Ectodermal cell (in vitro differentiated cells): ENCODE measurements around the gene RPS26. TPM values are rescaled to one million over a fixed set of nuclear protein-coding genes. Genes with fewer than 3 reads are reported as not detected.
"Not testable (repeated sequence)": the region's sequence is repeated elsewhere in the genome, so short reads cannot be mapped to it uniquely, and the experiment has no call there.

ENCODE experiments used
- H3K27ac ChIP-seq: 2 replicates; pipeline ENCODE4 v1.7.0; 2013; ENCODE audit warnings: mild to moderate bottlenecking, low read depth, low read length; ENCODE audit not compliant: insufficient read depth, poor library complexity, severe bottlenecking
- H3K27me3 ChIP-seq: 2 replicates; pipeline ENCODE4 v1.7.0; 2013; ENCODE audit warnings: mild to moderate bottlenecking, low read length; ENCODE audit not compliant: insufficient read depth, control insufficient read depth, poor library complexity, severe bottlenecking
- H3K36me3 ChIP-seq: one replicate; pipeline ENCODE4 v1.7.0; 2013; ENCODE audit warnings: low read length; ENCODE audit not compliant: control insufficient read depth, insufficient read depth
- H3K4me1 ChIP-seq: one replicate; pipeline ENCODE4 v1.7.0; 2013; ENCODE audit warnings: low read length; ENCODE audit not compliant: control insufficient read depth, insufficient read depth
- H3K4me3 ChIP-seq: 2 replicates; pipeline ENCODE4 v1.7.0; 2013; ENCODE audit warnings: low read depth, low read length, control low read depth; ENCODE audit not compliant: insufficient read depth
- H3K9me3 ChIP-seq: 2 replicates; pipeline ENCODE4 v1.7.0; 2013; ENCODE audit warnings: mild to moderate bottlenecking, low read length, moderate library complexity; ENCODE audit not compliant: control insufficient read depth
- WGBS, 2 experiments: methylation state at CpG; one replicate each; pipeline ENCODE4 v1.1.7; 2013; ENCODE audit warnings: missing lambda C conversion rate in 2 of 2; 5-methylcytosine and 5-hydroxymethylcytosine counted together
- polyA plus RNA-seq, 4 experiments: library from polyadenylated mRNA; stranded (reverse); fragments of 50-300 nt; gene quantifications; one replicate each; pipeline ENCODE4 v1.2.3, GENCODE V29; 2013

The RPS26 gene
- 1,334 TPM for polyA plus RNA-seq (2013, experiment 1 of 4)
- polyA plus RNA-seq (2013, experiment 2 of 4): 1,335 TPM
- polyA plus RNA-seq (2013, experiment 3 of 4): 2,263 TPM
- polyA plus RNA-seq (2013, experiment 4 of 4): 2,496 TPM

DNA sequence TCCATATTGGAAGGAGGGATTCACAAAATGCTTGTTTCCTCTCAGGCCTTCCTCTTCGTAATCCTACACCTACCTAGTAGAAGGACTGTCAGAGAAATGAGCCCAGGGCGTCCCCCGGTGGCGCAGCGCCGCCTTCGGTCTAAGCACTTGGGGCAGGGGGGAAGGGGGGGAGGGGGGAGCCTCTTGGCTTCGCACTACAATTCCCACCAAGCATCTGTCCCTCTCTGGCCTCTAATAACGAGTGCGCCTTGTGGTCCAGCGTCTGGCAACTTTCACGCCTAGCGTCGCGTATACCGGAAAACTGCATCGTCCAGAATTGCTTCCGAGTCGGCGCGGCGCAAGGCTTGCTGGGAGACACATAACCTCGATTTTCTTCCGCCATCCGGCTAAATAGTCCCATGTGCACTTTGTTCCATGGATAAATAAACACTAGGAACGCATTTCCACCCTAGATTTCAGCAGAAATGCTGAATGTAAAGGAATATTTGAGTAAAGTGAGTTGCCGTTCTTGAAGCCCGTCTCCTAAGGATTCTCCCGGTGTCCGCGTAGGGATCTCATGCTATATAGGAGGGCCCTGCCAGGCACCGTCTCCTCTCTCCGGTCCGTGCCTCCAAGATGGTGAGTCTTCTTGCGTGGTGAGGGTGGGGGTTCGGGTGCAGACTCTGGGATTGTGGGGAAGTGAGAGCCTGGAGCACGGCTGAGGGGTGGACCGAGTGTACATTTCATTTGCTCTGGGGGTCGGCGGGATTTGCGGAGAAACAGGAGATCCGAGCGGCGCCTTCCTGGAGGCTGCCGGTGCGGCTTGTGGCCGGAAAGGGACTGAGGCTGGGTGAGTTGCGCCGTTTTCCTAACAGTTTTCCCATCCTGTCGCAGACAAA is at the start of gene RPS26:
TSS of gene RPS26 (plus strand) at position 367 of the 878 bp plus-strand sequence. CDS start at position 616, 249 bp downstream.
- 0 to 1% methylated on average over 50 of the region's 50 CpGs for WGBS, 2 experiments
- Histone ChIP-seq H3K4me3 (peak within 1 kb of the TSS; percentile 97), H3K36me3 (peaks cover 15% of the 10 kb centered on the region), H3K9me3 (no peaks in the 10 kb centered on the region), H3K4me1 (peaks cover 10% of the 10 kb centered on the region), H3K27ac (peak within 1 kb of the TSS; percentile 93), H3K27me3 (no peaks in the 10 kb centered on the region)

DNA sequence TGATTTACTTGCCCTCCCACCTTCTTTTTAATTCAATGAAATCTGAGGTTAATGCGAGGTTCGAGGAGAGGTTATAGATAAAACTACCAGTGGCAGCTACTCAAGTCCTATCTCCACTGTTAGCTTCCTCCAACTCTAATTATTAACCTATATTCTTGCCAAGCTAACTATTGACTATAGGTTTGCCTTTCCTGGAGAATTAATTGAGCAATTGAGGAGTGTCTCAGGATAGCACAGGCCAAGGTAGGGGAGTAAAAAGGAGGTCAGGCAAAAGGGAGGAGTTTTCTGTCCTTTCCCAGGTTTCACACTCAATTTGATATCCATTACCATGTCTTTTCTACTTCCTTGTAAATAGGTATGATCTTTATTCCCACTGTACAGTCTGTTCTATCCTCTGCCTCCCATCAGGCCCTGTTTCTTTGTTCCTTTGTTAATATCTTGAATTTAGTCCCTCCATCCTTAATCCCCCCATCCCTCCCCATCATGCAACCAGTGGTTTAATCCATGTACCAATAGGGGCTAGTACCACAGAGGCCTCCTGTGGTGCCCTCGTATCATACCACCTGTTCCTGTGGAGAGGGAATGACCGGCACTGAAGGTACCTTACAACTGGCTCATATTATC is 48.4 kb upstream of the RPS26 start:
- Histone ChIP-seq H3K27me3 (no peaks in the 10 kb centered on the region), H3K4me1 (no peaks in the 10 kb centered on the region), H3K4me3 (no peak overlapping the region), H3K27ac (no peak overlapping the region), H3K9me3 (no peaks in the 10 kb centered on the region), H3K36me3 (peaks cover 45% of the 10 kb centered on the region)
- 90 to 93% methylated on average over 4 of the region's 4 CpGs for WGBS, 2 experiments

DNA sequence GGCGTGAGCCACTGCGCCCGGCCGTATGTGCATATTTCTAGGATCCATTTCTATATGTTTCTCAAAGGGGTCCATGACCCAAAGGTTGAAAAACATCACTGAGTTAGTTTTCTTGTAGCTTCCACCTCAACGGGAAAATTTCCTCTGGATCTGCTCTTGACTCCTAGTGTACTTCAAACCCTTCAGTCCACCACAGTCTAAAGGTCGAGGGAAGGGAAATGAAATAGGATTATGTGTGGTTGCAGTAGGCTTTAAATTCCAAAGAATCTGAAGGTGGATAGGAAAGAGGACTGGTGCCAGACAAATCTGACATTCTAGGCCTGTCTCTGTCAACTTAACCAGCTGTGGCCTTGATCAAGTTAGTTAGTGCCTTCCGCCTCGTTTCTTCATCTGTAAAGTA is 46.4 kb upstream of the RPS26 start:
- WGBS, 2 experiments: 91 to 95% methylated on average over 8 of the region's 8 CpGs
- H3K27ac ChIP-seq: no peak overlapping the region
- H3K4me1 ChIP-seq: no peaks in the 10 kb centered on the region
- no peak overlapping the region for H3K4me3 ChIP-seq
- no peaks in the 10 kb centered on the region for H3K9me3 ChIP-seq
- H3K27me3 ChIP-seq: no peaks in the 10 kb centered on the region
- H3K36me3 ChIP-seq: peaks cover 32% of the 10 kb centered on the region

DNA sequence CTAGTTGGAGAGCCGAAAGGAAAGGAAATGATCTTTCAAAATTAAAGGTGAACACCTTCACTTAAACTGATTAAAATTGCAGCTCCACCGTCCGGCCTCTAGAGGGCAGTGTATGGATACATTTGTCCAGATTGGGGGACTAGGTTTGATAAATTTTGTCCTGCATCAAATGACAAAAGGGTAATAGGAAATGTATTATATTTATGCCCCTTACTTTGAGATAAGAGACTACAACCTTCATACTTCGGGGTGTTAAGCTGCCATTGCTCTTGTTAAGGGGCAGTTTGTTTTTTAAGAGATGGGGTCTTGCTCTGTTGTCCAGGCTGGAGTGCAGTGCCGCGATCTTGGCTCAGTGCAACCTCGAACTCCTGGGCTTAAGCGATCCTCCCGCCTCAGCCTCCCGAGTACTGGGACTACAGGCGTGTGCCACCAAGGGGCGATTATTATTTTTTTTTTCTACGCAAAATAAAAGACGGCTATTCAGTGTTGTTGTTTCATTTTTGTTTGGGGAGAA is 45.5 kb upstream of the RPS26 start:
- Histone ChIP-seq H3K27me3 (no peaks in the 10 kb centered on the region), H3K4me3 (peak overlapping the region; percentile 76), H3K27ac (peak overlapping the region; percentile 1), H3K36me3 (peaks cover 23% of the 10 kb centered on the region), H3K4me1 (no peaks in the 10 kb centered on the region), H3K9me3 (no peaks in the 10 kb centered on the region)
- WGBS, 2 experiments: 70 to 73% methylated on average over 13 to 14 of the region's 14 CpGs

- WGBS, 2 experiments: 11 to 12% methylated on average over 27 of the region's 27 CpGs
- Histone ChIP-seq H3K9me3 (no peaks in the 10 kb centered on the region), H3K27ac (peak within 1 kb of the TSS; percentile 1), H3K4me3 (peak within 1 kb of the TSS; percentile 76), H3K27me3 (no peaks in the 10 kb centered on the region), H3K36me3 (peaks cover 21% of the 10 kb centered on the region), H3K4me1 (no peaks in the 10 kb centered on the region)
These were observed 44.8 kb upstream of the RPS26 start, which contains the start of gene SUOX for GRCh38 chr12:55996715-55997534. TSS of gene SUOX (plus strand) at chr12:55997276. CDS start at chr12:56002222, 4,946 bp downstream.

GRCh38 chr12:55997535-55997859 is 44.2 kb upstream of the RPS26 start:
- H3K9me3 ChIP-seq: no peaks in the 10 kb centered on the region
- H3K27ac ChIP-seq: no peak overlapping the region
- WGBS, 2 experiments: 4 to 5% methylated on average over 5 of the region's 5 CpGs

GRCh38 chr12:55999522-55999921 is 42.2 kb upstream of the RPS26 start:
- not testable (repeated sequence) for H3K27me3 ChIP-seq, H3K4me1 ChIP-seq, H3K36me3 ChIP-seq, H3K4me3 ChIP-seq, H3K9me3 ChIP-seq, H3K27ac ChIP-seq
- 85% methylated on average over 4 of the region's 6 CpGs for whole genome bisulfite sequencing, 2 experiments

More at GRCh38 chr12:55997535-55997859, 44.2 kb upstream of the RPS26 start:
- Histone ChIP-seq H3K27me3 (no peaks in the 10 kb centered on the region), H3K36me3 (peaks cover 18% of the 10 kb centered on the region), H3K4me1 (no peaks in the 10 kb centered on the region), H3K4me3 (peak overlapping the region; percentile 76)

GRCh38 chr12:55999999-56000540 is 41.6 kb upstream of the RPS26 start:
- 97% methylated on average over 33 of the region's 33 CpGs for WGBS, 2 experiments
- H3K27me3 ChIP-seq, H3K36me3 ChIP-seq, H3K4me1 ChIP-seq, H3K9me3 ChIP-seq, H3K27ac ChIP-seq, H3K4me3 ChIP-seq: not testable (repeated sequence)

DNA sequence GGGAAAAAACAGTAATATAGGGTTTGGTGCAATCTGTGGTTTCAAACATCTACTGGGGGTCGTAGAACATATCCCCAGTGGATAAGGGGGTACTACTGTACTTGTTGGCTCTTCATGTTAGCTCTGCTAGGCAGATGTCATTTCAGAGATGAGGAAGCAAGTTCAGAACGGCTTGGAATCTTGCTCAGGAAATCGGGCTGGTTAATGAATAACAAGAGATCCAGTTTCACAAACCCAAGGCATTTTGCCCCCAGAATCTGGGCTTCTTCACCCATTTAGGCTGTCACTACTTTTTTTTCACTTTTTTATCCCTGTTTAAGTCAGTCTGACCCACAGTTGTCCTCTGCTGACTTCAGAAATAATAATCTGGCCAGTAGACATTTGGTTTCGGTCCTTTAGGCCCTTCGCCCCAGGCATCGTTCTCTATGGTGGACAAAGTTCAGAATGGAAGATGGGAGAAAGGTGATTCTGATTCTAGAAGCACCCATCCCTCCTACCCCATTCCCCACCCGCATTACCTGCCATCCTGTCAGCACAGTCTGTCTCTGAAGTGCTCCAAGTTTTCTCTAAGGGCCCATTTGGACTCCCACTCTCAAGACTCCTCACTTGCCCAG is 40.1 kb upstream of the RPS26 start:
- H3K36me3 ChIP-seq: no peaks in the 10 kb centered on the region
- 93% methylated on average over 7 of the region's 7 CpGs for WGBS, 2 experiments
- H3K27me3 ChIP-seq: no peaks in the 10 kb centered on the region
- no peak overlapping the region for H3K27ac ChIP-seq
- no peak overlapping the region for H3K4me3 ChIP-seq
- H3K4me1 ChIP-seq: no peaks in the 10 kb centered on the region
- H3K9me3 ChIP-seq: no peaks in the 10 kb centered on the region
